Choroid plexus epithelial cell (primary cell): ENCODE data around the gene CHD9NB.

Experiments used
- DNase-seq: peaks from one replicate; pipeline ENCODE4 v3.0.0-alpha.2; 2010; ENCODE audit warnings: low read depth
- H3K4me3 ChIP-seq: 2 replicates; pipeline ENCODE4 v1.5.1; 2011; ENCODE audit warnings: low read depth, mild to moderate bottlenecking, control low read depth, low read length, moderate library complexity
- CTCF ChIP-seq: conservative IDR thresholded peaks from 2 replicates; pipeline ENCODE4 v1.5.1; 2011; ENCODE audit warnings: low read depth, mild to moderate bottlenecking, control low read depth, inconsistent platforms, low read length, moderate library complexity

Gene CHD9NB

GRCh38 chr16:53018834-53019416 lies 33.8 kb downstream of the CHD9NB start:
- no peak for TF ChIP-seq CTCF
- H3K4me3 ChIP-seq, result no peak overlapping the region
- no peak for DNase-seq

- DNase-seq, result no peak
- H3K4me3 ChIP-seq, result no peak overlapping the region
- no peak for TF ChIP-seq CTCF
Measured at GRCh38 chr16:53014287-53014686, 38.4 kb downstream of the CHD9NB start.

- no peak overlapping the region for H3K4me3 ChIP-seq
- DNase-seq, result no peak
- no peak for TF ChIP-seq CTCF
Measured at GRCh38 chr16:53007095-53007494, 45.6 kb downstream of the CHD9NB start.

GRCh38 chr16:52997922-52998321 lies 54.8 kb downstream of the CHD9NB start:
- no peak overlapping the region for H3K4me3 ChIP-seq
- no peak for TF ChIP-seq CTCF
- no peak for DNase-seq

- H3K4me3 ChIP-seq, result no peak overlapping the region
- no peak for DNase-seq
- TF ChIP-seq CTCF, result no peak
Measured at GRCh38 chr16:52994942-52995341, 57.8 kb downstream of the CHD9NB start.

- H3K4me3 ChIP-seq, result no peak overlapping the region
- DNase-seq, result no peak
- no peak for TF ChIP-seq CTCF
Measured at GRCh38 chr16:52993179-52993578, 59.5 kb downstream of the CHD9NB start.

- no peak for TF ChIP-seq CTCF
- no peak for DNase-seq
- no peak overlapping the region for H3K4me3 ChIP-seq
Measured at GRCh38 chr16:52991572-52991971, 61.1 kb downstream of the CHD9NB start.
